NB4 (cell line): ENCODE data around the gene IQGAP2.

ENCODE experiments used
- DNase-seq: peaks from one replicate; pipeline ENCODE4 v3.0.0; 2010; ENCODE audit warnings: low read depth
- H3K4me3 ChIP-seq: one replicate; pipeline ENCODE4 v1.5.1; 2011; ENCODE audit warnings: mild to moderate bottlenecking, low read depth, low read length, moderate library complexity
- CTCF ChIP-seq: IDR thresholded peaks from one replicate; pipeline ENCODE4 v1.5.1; 2012; ENCODE audit warnings: low read depth, low read length
- MAX ChIP-seq: IDR thresholded peaks from 2 replicates; pipeline ENCODE4 v1.6.1; 2011; ENCODE audit warnings: low read depth, low read length
- MYC ChIP-seq: IDR thresholded peaks from 2 replicates; pipeline ENCODE4 v1.6.1; 2011; ENCODE audit warnings: low read depth, low read length
- POLR2A ChIP-seq: IDR thresholded peaks from 2 replicates; pipeline ENCODE4 v1.6.1; 2011; ENCODE audit warnings: mild to moderate bottlenecking; ENCODE audit not compliant: insufficient read length; ENCODE audit errors: extremely low read depth

IQGAP2 gene

GRCh38 chr5:76746677-76747076 is 343.6 kb downstream of the IQGAP2 start:
- TF ChIP-seq MYC (no peak), MAX (no peak), POLR2A (no peak), CTCF (no peak)
- DNase-seq = no peak

GRCh38 chr5:76747706-76748105 is 344.6 kb downstream of the IQGAP2 start:
- no peak for DNase-seq
- no peak for TF ChIP-seq MAX
- no peak for TF ChIP-seq CTCF
- no peak for TF ChIP-seq POLR2A
- no peak for TF ChIP-seq MYC

More at GRCh38 chr5:76746677-76747076, 343.6 kb downstream of the IQGAP2 start:
- H3K4me3 ChIP-seq = no peak overlapping the region

GRCh38 chr5:76751291-76751690 is 348.2 kb downstream of the IQGAP2 start:
- no peak for DNase-seq
- no peak for TF ChIP-seq MAX
- no peak for TF ChIP-seq POLR2A
- no peak for TF ChIP-seq MYC
- TF ChIP-seq CTCF = no peak
- no peak overlapping the region for H3K4me3 ChIP-seq

More at GRCh38 chr5:76747706-76748105, 344.6 kb downstream of the IQGAP2 start:
- no peak overlapping the region for H3K4me3 ChIP-seq

- no peak for DNase-seq
- H3K4me3 ChIP-seq = no peak overlapping the region
- TF ChIP-seq MAX (no peak), MYC (no peak), POLR2A (no peak), CTCF (no peak)
These were observed 351.6 kb downstream of the IQGAP2 start for GRCh38 chr5:76754668-76755078.

- H3K4me3 ChIP-seq = no peak overlapping the region
- TF ChIP-seq CTCF (no peak), POLR2A (no peak), MAX (no peak), MYC (no peak)
- DNase-seq = no peak
These were observed 352.9 kb downstream of the IQGAP2 start for GRCh38 chr5:76755779-76756637.
